Osteocyte (in vitro differentiated cells): ENCODE results near the gene LRRC27. TPM values are rescaled to one million over a fixed set of nuclear protein-coding genes. Genes with fewer than 3 reads are reported as not detected.

Experiments
- DNase-seq: peaks from one replicate; pipeline ENCODE4 v3.0.0; 2021; ENCODE audit warnings: mixed read lengths; ENCODE audit not compliant: unreplicated experiment; ENCODE audit errors: extremely low spot score
- H3K27ac Mint-ChIP-seq: one replicate; pipeline ENCODE4 v1.8.0; 2021; ENCODE audit warnings: mild to moderate bottlenecking, mixed read lengths; ENCODE audit not compliant: unreplicated experiment
- H3K27me3 Mint-ChIP-seq: one replicate; pipeline ENCODE4 v1.8.0; 2021; ENCODE audit warnings: mixed read lengths; ENCODE audit not compliant: unreplicated experiment
- H3K36me3 Mint-ChIP-seq: one replicate; pipeline ENCODE4 v1.8.0; 2021; ENCODE audit warnings: mixed read lengths; ENCODE audit not compliant: unreplicated experiment
- H3K4me1 Mint-ChIP-seq: one replicate; pipeline ENCODE4 v1.8.0; 2021; ENCODE audit warnings: mixed read lengths; ENCODE audit not compliant: unreplicated experiment
- H3K4me3 Mint-ChIP-seq: one replicate; pipeline ENCODE4 v1.8.0; 2021; ENCODE audit warnings: mild to moderate bottlenecking, moderate library complexity, mixed read lengths; ENCODE audit not compliant: unreplicated experiment
- H3K9me3 Mint-ChIP-seq: one replicate; pipeline ENCODE4 v1.8.0; 2021; ENCODE audit warnings: mixed read lengths; ENCODE audit not compliant: unreplicated experiment
- total RNA-seq: library from RNA; stranded (reverse); gene quantifications from 2 replicates; pipeline ENCODE4 v1.2.1, GENCODE V29; 2021
- TF ChIP-seq, protein P1 (sequence below): fragments of 200-600 bp; sonication (generic); IDR thresholded peaks from 2 replicates; pipeline ENCODE4 v1.5.0; 2021; ENCODE audit warnings: antibody characterized with exemption, mild to moderate bottlenecking, moderate library complexity

LRRC27 gene
- total RNA-seq, 1 donor from 2014 or later: 18.9 TPM

- no peak overlapping the region for H3K27ac Mint-ChIP-seq
- H3K36me3 Mint-ChIP-seq: no peaks in the 10 kb centered on the region
- no peaks in the 10 kb centered on the region for H3K9me3 Mint-ChIP-seq
- H3K27me3 Mint-ChIP-seq: no peaks in the 10 kb centered on the region
- no peak for DNase-seq
- peaks cover 16% of the 10 kb centered on the region for H3K4me1 Mint-ChIP-seq
- TF ChIP-seq, protein P1, sequence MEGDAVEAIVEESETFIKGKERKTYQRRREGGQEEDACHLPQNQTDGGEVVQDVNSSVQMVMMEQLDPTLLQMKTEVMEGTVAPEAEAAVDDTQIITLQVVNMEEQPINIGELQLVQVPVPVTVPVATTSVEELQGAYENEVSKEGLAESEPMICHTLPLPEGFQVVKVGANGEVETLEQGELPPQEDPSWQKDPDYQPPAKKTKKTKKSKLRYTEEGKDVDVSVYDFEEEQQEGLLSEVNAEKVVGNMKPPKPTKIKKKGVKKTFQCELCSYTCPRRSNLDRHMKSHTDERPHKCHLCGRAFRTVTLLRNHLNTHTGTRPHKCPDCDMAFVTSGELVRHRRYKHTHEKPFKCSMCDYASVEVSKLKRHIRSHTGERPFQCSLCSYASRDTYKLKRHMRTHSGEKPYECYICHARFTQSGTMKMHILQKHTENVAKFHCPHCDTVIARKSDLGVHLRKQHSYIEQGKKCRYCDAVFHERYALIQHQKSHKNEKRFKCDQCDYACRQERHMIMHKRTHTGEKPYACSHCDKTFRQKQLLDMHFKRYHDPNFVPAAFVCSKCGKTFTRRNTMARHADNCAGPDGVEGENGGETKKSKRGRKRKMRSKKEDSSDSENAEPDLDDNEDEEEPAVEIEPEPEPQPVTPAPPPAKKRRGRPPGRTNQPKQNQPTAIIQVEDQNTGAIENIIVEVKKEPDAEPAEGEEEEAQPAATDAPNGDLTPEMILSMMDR: no peak
- H3K4me3 Mint-ChIP-seq: no peak overlapping the region
Measured at GRCh38 chr10:132389433-132390169, 57.6 kb downstream of the LRRC27 start.

DNA sequence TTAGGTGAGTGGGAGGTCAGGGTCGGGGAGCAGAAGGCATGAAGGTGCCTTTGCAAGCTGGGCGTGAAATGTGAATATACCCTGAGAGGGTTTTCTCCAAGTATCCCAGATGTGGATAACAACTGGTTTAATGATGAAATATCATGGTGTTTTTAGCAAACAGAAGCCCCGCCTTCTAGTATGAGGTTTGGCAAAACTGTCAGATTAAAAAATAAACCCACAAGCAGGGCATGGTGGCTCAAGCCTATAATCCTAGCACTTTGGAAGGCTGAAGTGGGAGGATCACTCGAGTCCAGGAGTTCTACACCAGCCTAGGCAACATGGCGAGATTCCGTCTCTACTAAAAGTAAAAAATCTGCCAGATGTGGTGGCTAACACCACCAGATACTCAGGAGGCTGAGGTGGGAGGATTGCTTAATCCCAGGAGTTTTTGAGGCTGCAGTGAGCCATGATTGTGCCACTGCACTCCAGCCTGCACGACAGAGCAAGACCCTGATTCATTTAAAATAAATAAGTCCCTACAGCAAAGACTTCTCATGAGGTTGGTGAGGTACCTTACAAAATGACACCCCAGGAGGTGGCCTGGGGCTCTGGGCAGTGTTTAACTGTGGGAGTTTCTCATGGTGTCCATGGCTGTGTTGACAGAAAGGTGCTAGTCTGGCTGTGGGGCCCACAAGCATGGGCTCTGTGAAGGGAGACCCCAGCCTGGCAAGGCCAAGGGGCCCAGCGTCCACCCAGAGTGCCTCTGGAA lies 58.4 kb downstream of the LRRC27 start:
- peak overlapping the region; percentile 34 for H3K27ac Mint-ChIP-seq
- TF ChIP-seq, protein P1: no peak
- H3K4me3 Mint-ChIP-seq: no peak overlapping the region
- H3K4me1 Mint-ChIP-seq: peaks cover 21% of the 10 kb centered on the region
- DNase-seq: no peak
- H3K36me3 Mint-ChIP-seq: no peaks in the 10 kb centered on the region
- H3K9me3 Mint-ChIP-seq: no peaks in the 10 kb centered on the region
- no peaks in the 10 kb centered on the region for H3K27me3 Mint-ChIP-seq

GRCh38 chr10:132390921-132391675 lies 59.1 kb downstream of the LRRC27 start:
- no peak overlapping the region for H3K4me3 Mint-ChIP-seq
- peaks cover 21% of the 10 kb centered on the region for H3K4me1 Mint-ChIP-seq
- no peaks in the 10 kb centered on the region for H3K9me3 Mint-ChIP-seq
- TF ChIP-seq, protein P1: no peak
- no peak for DNase-seq
- no peak overlapping the region for H3K27ac Mint-ChIP-seq
- H3K27me3 Mint-ChIP-seq: no peaks in the 10 kb centered on the region
- H3K36me3 Mint-ChIP-seq: no peaks in the 10 kb centered on the region

- Mint-ChIP-seq H3K27me3 (no peaks in the 10 kb centered on the region), H3K27ac (no peak overlapping the region), H3K4me1 (peaks cover 19% of the 10 kb centered on the region), H3K4me3 (no peak overlapping the region), H3K36me3 (no peaks in the 10 kb centered on the region), H3K9me3 (no peaks in the 10 kb centered on the region)
- DNase-seq: no peak
- TF ChIP-seq, protein P1: no peak
Measured at GRCh38 chr10:132391676-132392020, 59.7 kb downstream of the LRRC27 start.
